Heart left ventricle (tissue), 13 donors: ENCODE measurements around the gene ORMDL3.

Source experiments
- POLR2A ChIP-seq, 2 donors: fragments of 450-650 bp; IDR thresholded peaks; one replicate each; pipeline ENCODE4 v1.6.1; 2017; ENCODE audit warnings: antibody characterized with exemption in 2 of 2, mild to moderate bottlenecking in 2 of 2, moderate library complexity in 2 of 2
- TF ChIP-seq, protein P1 (sequence below), 12 donors: fragments of 200-600 bp; sonication (generic) in 4 of 12; IDR thresholded peaks; one replicate each; pipeline versions ENCODE4 v1.5.0 to v1.8.0; 2018 to 2022; ENCODE audit warnings: antibody characterized with exemption in 12 of 12, mild to moderate bottlenecking in 5 of 12
- donor health status: ischemic (EF 13 %, LVEDD 7.1; RV severe dilation, severe dysfunction).
- donor health status: DM: no; HTN: yes; CAD: no.
- donor health status: DM: no; HTN: no; CAD: no.
- donor health status: ischemic (EF 25% LVEDD 6.9; RV normal size, moderate dysfunction).
- donor health status: ischemic (EF 25% LVEDD 5.7; RV mildly dilated, moderate dysfunction).
- donor health status: ischemic (EF 35%, LVEDD 5.7; RV mildly dilated, moderate dysfunction).
- donor health status: nonischemic (EF 11% LVEDD 7.7; RV severe dilation, severe dysfunction).
- donor health status: DM: yes; HTN: yes; CAD: no.
- donor health status: PGD.
- donor health status: ischemic (EF 29% LVEDD 5.4; RV normal size, mild dysfunction).
- donor health status: nonischemic (EF 23%, LVEDD 6.1; RV moderate dilation, normal function).

- TF ChIP-seq, protein P1, sequence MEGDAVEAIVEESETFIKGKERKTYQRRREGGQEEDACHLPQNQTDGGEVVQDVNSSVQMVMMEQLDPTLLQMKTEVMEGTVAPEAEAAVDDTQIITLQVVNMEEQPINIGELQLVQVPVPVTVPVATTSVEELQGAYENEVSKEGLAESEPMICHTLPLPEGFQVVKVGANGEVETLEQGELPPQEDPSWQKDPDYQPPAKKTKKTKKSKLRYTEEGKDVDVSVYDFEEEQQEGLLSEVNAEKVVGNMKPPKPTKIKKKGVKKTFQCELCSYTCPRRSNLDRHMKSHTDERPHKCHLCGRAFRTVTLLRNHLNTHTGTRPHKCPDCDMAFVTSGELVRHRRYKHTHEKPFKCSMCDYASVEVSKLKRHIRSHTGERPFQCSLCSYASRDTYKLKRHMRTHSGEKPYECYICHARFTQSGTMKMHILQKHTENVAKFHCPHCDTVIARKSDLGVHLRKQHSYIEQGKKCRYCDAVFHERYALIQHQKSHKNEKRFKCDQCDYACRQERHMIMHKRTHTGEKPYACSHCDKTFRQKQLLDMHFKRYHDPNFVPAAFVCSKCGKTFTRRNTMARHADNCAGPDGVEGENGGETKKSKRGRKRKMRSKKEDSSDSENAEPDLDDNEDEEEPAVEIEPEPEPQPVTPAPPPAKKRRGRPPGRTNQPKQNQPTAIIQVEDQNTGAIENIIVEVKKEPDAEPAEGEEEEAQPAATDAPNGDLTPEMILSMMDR (IDR thresholded peaks at IDR 0.05) = no peak
- TF ChIP-seq POLR2A (IDR thresholded peaks at IDR 0.05) = no peak
Measured at GRCh38 chr17:39937447-39937846, 10.0 kb upstream of the ORMDL3 start.
